Measurements from ENCODE around the gene PIEZO1.

The PIEZO1 gene

GRCh38 chr16:88719933-88720296 is 65.1 kb downstream of the PIEZO1 start:
- in situ Hi-C loops (cut with MboI; ENCODE audit: low sequenced_read_pairs, unreplicated experiment) = no loop called here
- no peak for DNase-seq (ENCODE audit: low spot score)
- TF ChIP-seq CTCF (IDR thresholded peaks at IDR 0.05; ENCODE audit: borderline replicate concordance, control extremely low read depth, extremely low read depth, insufficient read depth, missing control alignments) = no peak

- in situ Hi-C loops (cut with MboI; ENCODE audit: low sequenced_read_pairs, unreplicated experiment) = no loop called here
- no peak for TF ChIP-seq CTCF (IDR thresholded peaks at IDR 0.05; ENCODE audit: borderline replicate concordance, control extremely low read depth, extremely low read depth, insufficient read depth, missing control alignments)
- DNase-seq (ENCODE audit: low spot score) = no peak
Measured at GRCh38 chr16:88719267-88719932, 65.6 kb downstream of the PIEZO1 start.

DNA sequence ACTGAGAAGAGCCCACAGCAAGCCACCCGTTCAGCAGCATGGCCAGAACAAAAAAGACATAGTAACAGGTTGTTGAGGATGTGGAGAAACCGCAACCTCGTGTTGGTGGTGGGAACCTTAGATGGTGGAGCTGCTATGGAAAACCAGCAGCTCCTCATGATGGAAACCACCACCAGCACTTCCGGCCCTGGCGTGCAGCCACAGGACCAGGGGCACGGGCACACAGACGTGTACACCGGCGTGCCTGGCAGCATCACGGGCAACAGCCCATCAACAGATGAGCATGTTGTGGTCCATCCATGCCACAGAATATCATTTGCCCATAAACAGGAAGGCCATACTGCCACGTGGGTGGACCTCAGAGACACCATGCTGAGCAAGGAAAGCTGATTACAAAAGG is 66.8 kb downstream of the PIEZO1 start:
- DNase-seq (ENCODE audit: low spot score) = no peak
- in situ Hi-C loops (cut with MboI; ENCODE audit: low sequenced_read_pairs, unreplicated experiment) = no loop called here
- TF ChIP-seq CTCF (IDR thresholded peaks at IDR 0.05; ENCODE audit: borderline replicate concordance, control extremely low read depth, extremely low read depth, insufficient read depth, missing control alignments) = no peak

DNA sequence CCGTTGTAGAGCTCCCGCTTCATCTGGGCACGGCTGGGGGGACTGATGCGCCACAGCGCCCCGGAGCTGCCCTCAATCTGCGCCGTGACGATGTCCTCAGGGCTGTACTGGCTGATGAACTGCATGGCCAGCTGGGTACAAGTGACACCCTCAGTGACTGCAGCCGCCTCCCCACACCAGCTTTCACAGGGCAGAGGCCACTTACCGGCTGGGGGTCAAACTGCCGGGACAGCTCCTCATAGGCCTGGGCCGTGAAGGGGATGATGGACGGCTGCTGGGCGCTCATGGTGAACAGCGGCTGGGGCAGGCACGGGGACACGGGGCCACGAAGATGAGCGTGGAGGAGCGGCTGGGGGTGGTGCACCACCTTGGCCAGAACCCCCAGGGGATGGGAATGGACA is 68.4 kb downstream of the PIEZO1 start:
- no peak for TF ChIP-seq CTCF (IDR thresholded peaks at IDR 0.05; ENCODE audit: borderline replicate concordance, control extremely low read depth, extremely low read depth, insufficient read depth, missing control alignments)
- DNase-seq (ENCODE audit: low spot score) = no peak
- in situ Hi-C loops (cut with MboI; ENCODE audit: low sequenced_read_pairs, unreplicated experiment) = no loop called here

- in situ Hi-C loops (cut with MboI; ENCODE audit: low sequenced_read_pairs, unreplicated experiment) = no loop called here
- no peak for DNase-seq (ENCODE audit: low spot score)
- no peak for TF ChIP-seq CTCF (IDR thresholded peaks at IDR 0.05; ENCODE audit: borderline replicate concordance, control extremely low read depth, extremely low read depth, insufficient read depth, missing control alignments)
Measured at GRCh38 chr16:88716201-88716600, 68.8 kb downstream of the PIEZO1 start.

DNA sequence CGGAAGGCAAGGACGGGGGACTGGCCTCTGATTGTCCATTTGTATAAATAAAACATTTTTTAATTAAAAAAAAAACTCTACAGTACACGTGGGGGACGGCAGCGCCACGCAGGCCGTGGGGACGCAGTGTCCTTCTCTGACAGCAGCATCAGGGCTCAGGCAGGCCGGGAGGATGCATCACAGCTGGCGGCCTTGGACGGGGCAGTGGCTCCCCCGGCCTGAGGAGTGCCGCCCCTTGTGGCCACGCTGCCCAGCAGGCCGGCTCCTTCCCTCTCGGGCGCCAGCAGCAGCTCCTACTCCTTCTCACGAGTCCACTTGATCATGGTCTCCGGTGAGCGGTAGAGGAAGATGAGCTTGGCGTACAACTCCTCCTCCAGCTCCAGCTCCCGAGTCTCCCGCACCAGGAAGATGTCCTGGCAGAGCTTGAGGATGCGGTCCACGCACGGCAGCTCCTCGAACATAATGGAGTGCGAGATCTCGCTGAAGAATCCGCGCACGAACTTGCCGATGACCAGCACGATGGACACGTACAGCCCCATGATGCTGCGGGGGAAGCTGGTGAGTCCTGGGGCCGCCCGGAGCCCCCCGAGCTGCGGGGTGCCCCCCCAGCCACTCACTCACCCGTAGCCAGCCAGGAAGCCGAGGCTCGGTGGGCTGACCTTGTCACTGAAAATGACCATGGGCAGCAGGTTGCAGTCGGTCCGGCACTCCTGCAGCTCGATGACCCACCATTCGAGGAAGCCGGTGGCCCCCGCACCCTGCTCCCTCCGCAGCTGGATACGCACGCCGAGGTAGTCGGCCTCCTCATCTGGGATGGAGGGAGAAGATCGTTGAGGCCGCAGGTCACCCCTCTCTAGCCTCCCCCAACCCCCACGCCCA is 69.5 kb downstream of the PIEZO1 start:
- DNase-seq (ENCODE audit: low spot score) = no peak
- in situ Hi-C loops (cut with MboI; ENCODE audit: low sequenced_read_pairs, unreplicated experiment) = no loop called here
- TF ChIP-seq CTCF (IDR thresholded peaks at IDR 0.05; ENCODE audit: borderline replicate concordance, control extremely low read depth, extremely low read depth, insufficient read depth, missing control alignments) = no peak

Measured in GM13976 (cell line).